ENCODE results near the gene CHRM2. TPM values are rescaled to one million over a fixed set of nuclear protein-coding genes. Genes with fewer than 3 reads are reported as not detected.

The CHRM2 gene
- total RNA-seq, 6 experiments from 2014 or later, result 1.1 to 4.5 (median 3.9) TPM

DNA sequence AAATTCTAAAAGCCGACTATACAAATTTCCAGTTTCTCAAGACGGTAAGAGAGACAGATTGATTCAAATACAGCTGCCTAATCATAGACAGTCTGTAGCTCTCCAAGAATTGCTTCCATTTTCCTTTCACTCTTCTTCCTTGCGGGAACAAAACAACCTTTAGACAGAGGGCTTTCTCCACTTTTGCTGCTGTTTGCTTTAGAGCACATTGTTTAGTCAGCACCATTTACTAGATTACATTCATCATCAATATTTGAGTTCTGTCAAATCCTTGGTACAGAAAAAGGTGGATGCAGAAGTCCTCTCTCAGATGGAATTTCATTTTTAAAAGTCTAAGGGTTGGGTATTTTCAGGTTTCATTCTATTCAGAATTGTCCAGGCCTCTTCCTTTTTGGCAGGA is 137.4 kb downstream of the CHRM2 start:
- no peak for DNase-seq
- Mint-ChIP-seq H3K27me3 (ENCODE audit: insufficient read depth) (peaks cover 1% of the 10 kb centered on the region; the same call in 1 of the 2 replicates), H3K4me1 (ENCODE audit: low read depth) (peaks cover 72% of the 10 kb centered on the region), H3K36me3 (ENCODE audit: low read depth) (no peaks in the 10 kb centered on the region), H3K4me3 (peak overlapping the region; percentile 66; the same call in 1 of the 2 replicates), H3K9me3 (no peaks in the 10 kb centered on the region), H3K27ac (no peak overlapping the region; the same call in 1 of the 2 replicates)
- TF ChIP-seq, protein P1, sequence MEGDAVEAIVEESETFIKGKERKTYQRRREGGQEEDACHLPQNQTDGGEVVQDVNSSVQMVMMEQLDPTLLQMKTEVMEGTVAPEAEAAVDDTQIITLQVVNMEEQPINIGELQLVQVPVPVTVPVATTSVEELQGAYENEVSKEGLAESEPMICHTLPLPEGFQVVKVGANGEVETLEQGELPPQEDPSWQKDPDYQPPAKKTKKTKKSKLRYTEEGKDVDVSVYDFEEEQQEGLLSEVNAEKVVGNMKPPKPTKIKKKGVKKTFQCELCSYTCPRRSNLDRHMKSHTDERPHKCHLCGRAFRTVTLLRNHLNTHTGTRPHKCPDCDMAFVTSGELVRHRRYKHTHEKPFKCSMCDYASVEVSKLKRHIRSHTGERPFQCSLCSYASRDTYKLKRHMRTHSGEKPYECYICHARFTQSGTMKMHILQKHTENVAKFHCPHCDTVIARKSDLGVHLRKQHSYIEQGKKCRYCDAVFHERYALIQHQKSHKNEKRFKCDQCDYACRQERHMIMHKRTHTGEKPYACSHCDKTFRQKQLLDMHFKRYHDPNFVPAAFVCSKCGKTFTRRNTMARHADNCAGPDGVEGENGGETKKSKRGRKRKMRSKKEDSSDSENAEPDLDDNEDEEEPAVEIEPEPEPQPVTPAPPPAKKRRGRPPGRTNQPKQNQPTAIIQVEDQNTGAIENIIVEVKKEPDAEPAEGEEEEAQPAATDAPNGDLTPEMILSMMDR (IDR thresholded peaks at IDR 0.05), result no peak

DNA sequence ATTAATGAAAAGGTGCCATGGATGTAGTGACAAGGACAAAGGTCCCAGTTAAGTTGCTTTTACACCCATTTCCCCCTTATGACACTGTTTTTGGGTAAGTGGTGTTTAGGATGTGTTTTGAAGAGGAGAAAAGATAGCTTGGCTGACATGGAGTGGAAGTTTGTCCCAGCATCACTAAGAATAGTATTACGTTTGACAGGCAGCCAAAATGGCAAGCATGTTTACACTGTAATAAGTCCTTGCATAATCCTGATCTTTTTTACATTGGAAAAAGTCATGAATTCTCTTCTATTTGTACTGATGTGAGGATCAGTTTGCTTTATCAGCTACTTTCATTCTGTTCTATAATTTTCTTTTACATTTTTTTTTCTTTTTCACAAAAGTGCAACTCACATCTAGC is 137.8 kb downstream of the CHRM2 start:
- TF ChIP-seq, protein P1 (IDR thresholded peaks at IDR 0.05), result no peak
- DNase-seq, result no peak
- H3K27me3 Mint-ChIP-seq (ENCODE audit: insufficient read depth), result peaks cover 1% of the 10 kb centered on the region; the same call in 1 of the 2 replicates
- H3K36me3 Mint-ChIP-seq (ENCODE audit: low read depth), result no peaks in the 10 kb centered on the region
- H3K4me1 Mint-ChIP-seq (ENCODE audit: low read depth), result peaks cover 68% of the 10 kb centered on the region
- H3K4me3 Mint-ChIP-seq, result peak overlapping the region; percentile 66; the same call in 1 of the 2 replicates
- no peaks in the 10 kb centered on the region for H3K9me3 Mint-ChIP-seq
- peak overlapping the region; percentile 75; the same call in 1 of the 2 replicates for H3K27ac Mint-ChIP-seq

DNA sequence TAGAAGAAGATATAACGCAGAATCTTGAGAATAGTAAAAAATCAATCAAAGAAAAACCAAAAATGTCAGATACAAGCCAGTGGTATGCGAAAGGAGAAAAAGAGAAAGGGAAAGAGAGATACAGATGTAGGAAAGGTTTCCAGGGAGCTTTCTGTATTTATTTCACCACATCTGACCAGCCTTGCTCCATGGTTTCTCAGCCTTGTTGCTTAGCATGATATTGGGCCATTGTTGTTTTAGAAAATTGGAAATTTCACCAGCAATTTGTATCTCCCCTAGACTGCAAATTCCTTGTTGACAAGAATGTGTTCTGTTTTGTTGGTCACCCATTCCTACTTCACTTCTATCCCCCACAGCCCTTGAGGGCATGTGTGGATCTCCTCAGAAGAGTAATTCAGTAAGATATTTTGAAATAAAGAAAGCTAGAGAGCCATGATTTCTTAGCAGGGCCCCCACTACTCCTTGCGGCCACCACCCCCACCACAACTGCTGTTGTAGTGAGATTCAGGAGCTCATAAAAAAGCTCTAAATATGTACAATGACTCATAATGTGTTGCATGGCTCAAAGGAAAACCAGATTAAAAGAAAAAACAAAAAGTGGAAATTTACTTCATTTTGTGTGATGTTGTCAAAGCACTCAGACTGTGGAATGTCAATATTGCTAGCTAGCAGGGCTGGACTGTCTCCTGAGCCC is 138.7 kb downstream of the CHRM2 start:
- no peaks in the 10 kb centered on the region for H3K9me3 Mint-ChIP-seq
- peak overlapping the region; percentile 75 for H3K27ac Mint-ChIP-seq
- TF ChIP-seq, protein P1 (IDR thresholded peaks at IDR 0.05), result no peak
- peaks cover 1% of the 10 kb centered on the region; the same call in 1 of the 2 replicates for H3K27me3 Mint-ChIP-seq (ENCODE audit: insufficient read depth)
- DNase-seq, result peak; percentile 39
- H3K4me3 Mint-ChIP-seq, result peak overlapping the region; percentile 66
- no peaks in the 10 kb centered on the region for H3K36me3 Mint-ChIP-seq (ENCODE audit: low read depth)
- H3K4me1 Mint-ChIP-seq (ENCODE audit: low read depth), result peaks cover 59% of the 10 kb centered on the region

DNA sequence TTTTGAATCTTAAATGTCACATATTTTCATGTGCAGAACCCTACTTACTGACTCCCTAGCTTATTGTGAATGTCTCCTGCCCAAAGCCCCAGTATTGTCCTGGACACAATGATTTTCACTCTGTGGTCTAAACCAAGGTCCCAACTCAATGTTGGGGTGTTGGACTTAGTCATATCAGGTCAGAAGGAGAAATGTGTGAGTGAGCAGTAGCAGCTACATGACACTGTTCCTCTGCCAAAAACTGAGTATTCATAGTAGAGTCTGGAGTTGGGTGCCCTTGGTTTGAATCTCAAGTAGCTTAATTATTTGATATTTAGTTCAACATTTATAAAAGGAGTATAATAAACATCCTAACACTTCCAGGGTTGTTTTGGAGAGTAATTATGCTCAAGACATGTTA is 141.0 kb downstream of the CHRM2 start:
- no peaks in the 10 kb centered on the region; the same call in 1 of the 2 replicates for H3K9me3 Mint-ChIP-seq
- no peaks in the 10 kb centered on the region for H3K36me3 Mint-ChIP-seq (ENCODE audit: low read depth)
- H3K4me3 Mint-ChIP-seq, result no peak overlapping the region
- DNase-seq, result no peak
- no peaks in the 10 kb centered on the region; the same call in 1 of the 2 replicates for H3K27me3 Mint-ChIP-seq (ENCODE audit: insufficient read depth)
- peaks cover 37% of the 10 kb centered on the region for H3K4me1 Mint-ChIP-seq (ENCODE audit: low read depth)
- TF ChIP-seq, protein P1 (IDR thresholded peaks at IDR 0.05), result no peak
- no peak overlapping the region for H3K27ac Mint-ChIP-seq

DNA sequence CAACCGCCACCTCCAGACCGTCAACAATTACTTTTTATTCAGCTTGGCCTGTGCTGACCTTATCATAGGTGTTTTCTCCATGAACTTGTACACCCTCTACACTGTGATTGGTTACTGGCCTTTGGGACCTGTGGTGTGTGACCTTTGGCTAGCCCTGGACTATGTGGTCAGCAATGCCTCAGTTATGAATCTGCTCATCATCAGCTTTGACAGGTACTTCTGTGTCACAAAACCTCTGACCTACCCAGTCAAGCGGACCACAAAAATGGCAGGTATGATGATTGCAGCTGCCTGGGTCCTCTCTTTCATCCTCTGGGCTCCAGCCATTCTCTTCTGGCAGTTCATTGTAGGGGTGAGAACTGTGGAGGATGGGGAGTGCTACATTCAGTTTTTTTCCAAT is 146.6 kb downstream of the CHRM2 start:
- peaks cover 24% of the 10 kb centered on the region; the same call in 1 of the 2 replicates for H3K4me1 Mint-ChIP-seq (ENCODE audit: low read depth)
- no peak for DNase-seq
- no peaks in the 10 kb centered on the region for H3K27me3 Mint-ChIP-seq (ENCODE audit: insufficient read depth)
- H3K27ac Mint-ChIP-seq, result no peak overlapping the region
- no peak overlapping the region for H3K4me3 Mint-ChIP-seq
- TF ChIP-seq, protein P1 (IDR thresholded peaks at IDR 0.05), result no peak
- no peaks in the 10 kb centered on the region for H3K36me3 Mint-ChIP-seq (ENCODE audit: low read depth)
- H3K9me3 Mint-ChIP-seq, result no peaks in the 10 kb centered on the region; the same call in 1 of the 2 replicates

Data from HFFc6 (cell line).